T-helper 1 cell treated with Interleukin-12 subunit alpha and Interleukin-12 subunit beta and Interleukin-4 antibody, amounts not matched to agents 30 μg/mL and 1 μg/mL, for 36 hours (primary cell): ENCODE measurements around the gene RNF115.

ENCODE experiments used
- H3K27ac Mint-ChIP-seq: one replicate; pipeline ENCODE4 v1.8.0; 2021; ENCODE audit warnings: mild to moderate bottlenecking, mixed read lengths
- H3K27me3 Mint-ChIP-seq: one replicate; pipeline ENCODE4 v1.8.0; 2021; ENCODE audit warnings: low read depth, mixed read lengths
- H3K36me3 Mint-ChIP-seq: one replicate; pipeline ENCODE4 v1.8.0; 2021; ENCODE audit warnings: low read depth, mixed read lengths
- H3K4me1 Mint-ChIP-seq: one replicate; pipeline ENCODE4 v1.8.0; 2021; ENCODE audit warnings: low read depth, mixed read lengths
- H3K4me3 Mint-ChIP-seq: one replicate; pipeline ENCODE4 v1.8.0; 2021; ENCODE audit warnings: mild to moderate bottlenecking, moderate library complexity, mixed read lengths
- H3K9me3 Mint-ChIP-seq: one replicate; pipeline ENCODE4 v1.8.0; 2021; ENCODE audit warnings: mixed read lengths

RNF115 gene

DNA sequence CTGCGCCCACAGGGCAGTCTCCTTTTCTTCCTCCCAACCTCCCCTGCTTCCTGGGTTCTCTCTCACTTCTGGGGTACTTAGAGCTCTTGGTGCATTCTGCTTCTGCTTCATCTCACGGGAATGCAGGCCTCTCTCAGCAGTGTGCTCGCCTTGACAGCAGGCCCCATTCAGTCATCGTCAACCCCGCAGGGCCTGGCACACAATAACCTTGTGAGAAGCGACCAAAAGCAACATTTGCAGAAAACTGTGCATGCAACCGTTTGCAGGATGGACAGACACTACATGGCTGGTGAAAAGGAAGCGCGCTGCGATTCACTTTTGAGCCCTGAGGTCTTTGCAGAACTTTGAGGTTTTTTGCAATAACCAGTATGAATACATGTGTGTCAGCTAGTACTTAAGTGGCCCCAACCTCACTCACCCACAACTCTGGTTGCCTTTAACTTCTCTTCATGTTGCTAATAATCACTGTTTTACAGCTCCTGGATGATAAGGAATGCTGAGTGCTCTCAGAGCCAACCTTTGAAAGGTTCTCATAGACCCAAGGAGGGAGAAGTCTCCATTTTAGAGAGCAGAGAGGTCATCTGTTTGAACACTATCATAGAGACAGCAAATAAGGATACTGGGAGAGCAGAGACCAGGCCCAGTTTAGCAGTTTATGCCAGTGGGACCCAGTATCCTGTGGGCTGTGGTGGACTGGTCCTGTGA lies 107.1 kb downstream of the RNF115 start:
- Mint-ChIP-seq H3K9me3 (no peaks in the 10 kb centered on the region), H3K27ac (no peak overlapping the region), H3K4me1 (peaks cover 10% of the 10 kb centered on the region), H3K4me3 (no peak overlapping the region), H3K36me3 (no peaks in the 10 kb centered on the region), H3K27me3 (peaks cover 18% of the 10 kb centered on the region)

DNA sequence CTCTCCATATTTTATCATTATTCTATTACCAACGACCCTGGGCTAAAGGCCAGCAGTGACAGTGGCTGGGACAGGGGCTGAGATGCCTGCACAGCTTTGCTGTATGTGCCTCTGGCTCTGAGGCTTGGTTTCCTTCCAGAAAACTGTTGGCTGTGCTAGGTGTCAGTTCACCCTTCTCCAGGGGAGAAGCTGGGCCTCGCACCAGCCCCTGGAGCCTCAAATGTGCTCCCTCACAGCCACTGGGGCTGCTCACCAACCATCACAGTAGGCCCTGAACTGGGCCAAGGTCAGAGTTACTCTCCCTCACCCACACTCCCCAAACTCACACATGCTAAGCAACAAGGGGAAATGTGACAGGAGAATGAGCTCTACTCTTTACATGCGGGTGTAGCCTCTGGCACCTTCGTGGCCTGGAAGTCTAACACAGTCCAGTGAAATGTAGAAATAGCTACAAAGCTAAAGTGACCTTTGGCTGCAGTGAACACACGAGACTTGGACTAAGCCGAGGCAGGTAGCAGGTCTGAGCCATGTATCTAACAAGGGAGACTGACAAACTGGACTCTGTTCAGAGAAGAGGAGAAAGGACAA lies 109.3 kb downstream of the RNF115 start:
- Mint-ChIP-seq H3K27ac (no peak overlapping the region), H3K36me3 (no peaks in the 10 kb centered on the region), H3K4me3 (no peak overlapping the region), H3K27me3 (peaks cover 19% of the 10 kb centered on the region), H3K9me3 (no peaks in the 10 kb centered on the region), H3K4me1 (no peaks in the 10 kb centered on the region)

DNA sequence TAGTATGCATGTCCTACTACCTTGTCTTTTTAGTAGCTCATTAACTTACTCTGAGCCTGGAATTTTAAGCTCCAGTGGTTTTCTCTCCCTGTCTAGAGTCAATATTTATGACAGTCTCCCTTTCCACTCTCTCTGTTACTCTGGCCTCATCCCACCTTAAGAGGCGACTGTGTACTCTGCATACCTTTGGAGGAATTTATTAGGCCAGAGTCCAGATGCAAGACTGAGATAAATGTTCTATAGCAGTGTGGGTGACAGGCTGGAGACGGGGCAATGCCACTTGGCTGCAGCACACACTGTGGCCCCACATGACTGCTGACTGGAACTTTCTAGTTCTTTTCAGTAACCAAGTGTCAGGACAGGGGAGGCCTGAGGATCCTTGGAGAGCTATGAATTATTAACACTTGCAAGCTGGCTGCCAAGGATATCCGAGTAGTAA lies 112.7 kb downstream of the RNF115 start:
- H3K4me3 Mint-ChIP-seq, result no peak overlapping the region
- H3K9me3 Mint-ChIP-seq, result no peaks in the 10 kb centered on the region
- no peak overlapping the region for H3K27ac Mint-ChIP-seq
- no peaks in the 10 kb centered on the region for H3K4me1 Mint-ChIP-seq
- H3K27me3 Mint-ChIP-seq, result peaks cover 13% of the 10 kb centered on the region
- H3K36me3 Mint-ChIP-seq, result no peaks in the 10 kb centered on the region

DNA sequence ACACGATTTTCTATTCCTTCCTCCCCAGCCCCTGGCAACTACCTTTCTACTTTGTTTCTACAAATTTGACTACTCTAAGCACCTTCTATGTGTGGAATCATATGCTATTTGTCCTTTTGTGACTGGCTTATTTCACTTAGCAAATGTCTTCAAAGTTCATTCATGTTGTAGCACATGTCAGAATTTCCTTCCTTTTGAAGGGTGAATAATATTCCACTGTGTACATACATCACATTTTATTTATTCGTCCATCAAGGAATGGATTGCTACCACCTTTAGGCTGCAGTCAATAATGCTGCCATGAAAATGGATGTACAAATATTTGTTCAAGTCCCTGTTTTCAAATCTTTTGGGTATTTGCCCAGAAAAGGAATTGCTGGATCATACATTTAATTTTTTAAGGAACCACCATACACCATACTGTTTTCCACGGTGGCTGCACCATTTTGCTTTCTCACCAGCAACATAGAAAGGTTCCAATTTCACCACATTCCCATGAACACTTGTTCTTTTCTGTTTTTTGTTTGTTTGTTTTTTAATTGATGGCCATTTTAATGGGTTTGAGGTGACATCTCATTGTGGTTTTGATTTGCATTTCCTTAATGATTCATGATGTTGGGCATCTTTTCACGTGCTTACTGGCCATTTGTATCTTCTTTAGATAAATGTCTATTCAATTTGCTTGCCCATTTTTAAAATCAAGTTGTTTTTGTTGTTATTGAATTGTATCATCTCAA lies 113.4 kb downstream of the RNF115 start:
- peaks cover 16% of the 10 kb centered on the region for H3K27me3 Mint-ChIP-seq

DNA sequence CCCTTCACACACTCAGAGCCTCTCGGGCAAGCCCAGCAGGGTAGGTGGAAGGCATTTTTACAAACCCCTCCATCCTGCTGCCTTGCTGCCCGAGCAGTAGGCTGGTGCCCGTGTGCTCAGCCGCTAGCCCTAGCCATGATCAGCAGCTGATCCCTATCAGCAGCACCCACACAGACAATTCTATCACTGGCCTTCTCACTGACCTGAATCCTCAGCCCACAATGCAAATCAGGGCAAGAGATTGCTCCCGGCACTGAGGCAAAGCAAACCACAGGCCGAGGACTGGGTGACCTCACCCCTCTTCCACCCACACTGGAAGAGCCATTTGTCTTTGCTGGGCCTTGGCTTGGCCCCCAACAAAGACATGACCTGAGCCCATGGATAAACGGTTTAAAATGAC lies 115.8 kb downstream of the RNF115 start:
- Mint-ChIP-seq H3K27ac (no peak overlapping the region), H3K4me1 (no peaks in the 10 kb centered on the region), H3K9me3 (no peaks in the 10 kb centered on the region), H3K27me3 (peaks cover 27% of the 10 kb centered on the region), H3K36me3 (no peaks in the 10 kb centered on the region), H3K4me3 (no peak overlapping the region)

More for the DNA sequence above, 113.4 kb downstream of the RNF115 start:
- Mint-ChIP-seq H3K4me3 (no peak overlapping the region), H3K9me3 (no peaks in the 10 kb centered on the region), H3K27ac (no peak overlapping the region), H3K4me1 (no peaks in the 10 kb centered on the region), H3K36me3 (no peaks in the 10 kb centered on the region)

DNA sequence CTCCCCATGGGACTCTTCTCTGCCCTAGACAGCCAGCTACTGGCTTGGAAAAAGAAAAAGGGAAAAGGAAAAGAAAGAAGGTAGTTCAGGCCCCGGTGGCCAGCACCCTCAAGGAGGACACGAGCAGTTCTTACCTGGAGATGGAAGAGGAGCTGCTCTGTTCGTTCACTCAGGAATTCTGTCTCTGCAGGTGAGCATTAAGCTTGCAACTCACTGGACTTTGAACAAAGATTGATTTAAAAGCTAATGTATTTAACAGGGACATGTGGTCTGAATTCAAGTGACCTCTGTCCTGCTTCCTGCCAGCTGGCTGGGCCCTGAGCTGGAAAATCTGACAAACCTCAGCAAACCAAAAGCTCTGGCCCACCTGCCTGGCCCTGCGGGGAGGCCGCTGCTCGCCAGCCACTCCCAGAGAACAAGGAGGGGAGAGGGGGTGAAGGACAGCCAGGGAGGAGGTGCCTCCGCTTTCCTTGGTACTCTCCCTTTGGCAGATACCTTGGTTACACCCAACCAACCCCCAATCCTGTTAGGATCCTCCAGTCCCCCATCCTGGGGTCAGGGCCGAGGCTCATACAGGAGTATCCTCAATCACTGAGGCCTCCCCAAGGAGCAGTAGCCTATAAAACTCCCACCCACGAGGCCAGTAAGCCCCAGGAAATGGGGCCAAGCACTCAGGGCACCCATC lies 116.6 kb downstream of the RNF115 start, which contains the start of gene PDZK1:
PDZK1 (minus strand) TSS at position 186 of the 685 bp plus-strand sequence. CDS start 19,347 bp downstream, outside the sequence.
- H3K27me3 Mint-ChIP-seq, result peaks cover 27% of the 10 kb centered on the region
- no peaks in the 10 kb centered on the region for H3K36me3 Mint-ChIP-seq
- H3K4me1 Mint-ChIP-seq, result no peaks in the 10 kb centered on the region
- H3K4me3 Mint-ChIP-seq, result no peak within 1 kb of the TSS
- H3K27ac Mint-ChIP-seq, result no peak within 1 kb of the TSS
- H3K9me3 Mint-ChIP-seq, result no peaks in the 10 kb centered on the region

DNA sequence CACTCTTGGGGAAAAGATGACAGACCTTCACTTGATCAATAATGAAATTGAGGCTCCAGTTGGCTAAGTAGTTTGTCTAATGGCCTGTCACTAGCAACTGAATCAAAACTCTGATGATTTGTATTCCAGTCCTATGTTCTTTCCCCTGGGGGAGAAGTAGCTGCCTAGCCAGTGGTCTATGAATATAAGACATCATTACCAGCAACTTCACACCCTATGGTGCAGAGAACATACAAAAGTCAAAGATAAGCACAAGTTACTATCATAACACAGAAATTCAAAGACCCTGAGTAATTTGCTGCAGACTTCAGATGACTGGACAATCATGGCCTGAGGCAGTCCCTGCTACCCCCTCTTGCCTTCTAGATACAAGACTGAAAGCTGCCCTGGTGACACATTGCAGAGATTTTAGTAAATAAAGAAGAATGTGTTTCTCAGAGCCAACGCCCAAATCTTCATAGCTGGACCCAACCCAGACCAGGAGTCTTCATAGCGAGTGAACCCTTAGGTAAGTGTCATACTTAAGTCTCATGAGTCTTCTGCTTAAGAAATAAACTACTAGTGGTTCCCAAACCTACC lies 117.7 kb downstream of the RNF115 start:
- Mint-ChIP-seq H3K4me1 (no peaks in the 10 kb centered on the region), H3K36me3 (no peaks in the 10 kb centered on the region), H3K27me3 (peaks cover 30% of the 10 kb centered on the region), H3K9me3 (no peaks in the 10 kb centered on the region), H3K27ac (no peak overlapping the region), H3K4me3 (no peak overlapping the region)

DNA sequence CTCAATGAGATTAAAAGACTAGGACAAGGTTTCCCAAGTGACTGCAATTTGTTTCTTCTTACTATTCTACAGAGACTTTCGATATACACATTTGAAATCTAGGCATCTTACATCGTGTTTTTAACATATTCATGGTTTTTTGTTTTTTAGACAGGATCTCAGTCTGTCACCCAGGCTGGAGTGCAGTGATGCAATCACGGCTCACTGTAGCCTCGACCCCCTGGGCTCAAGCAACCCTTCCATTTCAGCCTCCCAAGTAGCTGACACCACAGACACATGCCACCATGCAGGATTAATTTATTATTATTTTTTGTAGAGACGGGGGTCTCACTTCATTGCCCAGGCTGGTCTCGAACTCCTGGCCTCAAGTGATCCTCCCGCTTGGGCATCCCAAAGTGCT lies 118.3 kb downstream of the RNF115 start:
- Mint-ChIP-seq H3K36me3 (no peaks in the 10 kb centered on the region), H3K27me3 (peaks cover 28% of the 10 kb centered on the region), H3K4me3 (no peak overlapping the region), H3K27ac (no peak overlapping the region), H3K4me1 (no peaks in the 10 kb centered on the region), H3K9me3 (no peaks in the 10 kb centered on the region)

DNA sequence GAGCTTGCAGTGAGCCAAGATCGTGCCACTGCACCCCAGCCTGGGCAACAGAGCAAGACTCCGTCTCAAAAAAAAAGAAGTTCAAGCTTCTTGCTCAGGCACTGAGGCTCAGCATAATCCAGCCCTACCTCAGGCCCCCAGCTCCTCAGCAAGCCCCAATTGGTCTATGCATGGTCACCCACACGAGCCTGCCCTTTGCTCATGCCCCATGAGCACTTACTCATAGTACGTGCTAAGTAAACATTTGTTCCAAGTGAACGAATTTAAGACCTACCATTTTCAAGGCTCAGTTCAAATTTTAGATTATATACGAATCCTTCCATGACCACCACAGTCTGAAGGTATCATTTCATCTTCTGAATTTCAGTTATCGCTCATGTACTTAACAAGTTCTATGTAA lies 121.1 kb downstream of the RNF115 start:
- Mint-ChIP-seq H3K36me3 (no peaks in the 10 kb centered on the region), H3K4me1 (no peaks in the 10 kb centered on the region), H3K27me3 (peaks cover 34% of the 10 kb centered on the region), H3K4me3 (no peak overlapping the region), H3K27ac (no peak overlapping the region), H3K9me3 (no peaks in the 10 kb centered on the region)

DNA sequence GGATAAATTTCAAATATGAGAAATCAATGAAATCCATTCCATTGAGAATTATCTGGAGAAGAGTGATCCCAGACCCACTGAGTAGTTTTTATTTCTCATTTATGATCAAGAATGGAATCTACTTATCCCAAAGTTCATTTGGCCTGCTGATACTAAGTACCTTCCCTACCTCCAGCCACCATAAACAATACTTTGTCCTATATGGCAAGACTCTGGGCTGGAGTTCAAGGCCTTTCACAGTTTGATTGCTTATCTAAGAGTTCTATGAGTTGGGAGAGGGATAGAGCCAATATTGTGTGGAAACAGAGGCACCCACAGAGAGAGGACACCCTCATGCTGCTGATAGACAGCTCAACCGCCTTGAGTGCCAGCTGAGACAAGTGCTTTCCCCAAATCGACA lies 121.8 kb downstream of the RNF115 start:
- Mint-ChIP-seq H3K27ac (no peak overlapping the region), H3K9me3 (no peaks in the 10 kb centered on the region), H3K4me1 (no peaks in the 10 kb centered on the region), H3K36me3 (no peaks in the 10 kb centered on the region), H3K4me3 (no peak overlapping the region), H3K27me3 (peaks cover 35% of the 10 kb centered on the region)

DNA sequence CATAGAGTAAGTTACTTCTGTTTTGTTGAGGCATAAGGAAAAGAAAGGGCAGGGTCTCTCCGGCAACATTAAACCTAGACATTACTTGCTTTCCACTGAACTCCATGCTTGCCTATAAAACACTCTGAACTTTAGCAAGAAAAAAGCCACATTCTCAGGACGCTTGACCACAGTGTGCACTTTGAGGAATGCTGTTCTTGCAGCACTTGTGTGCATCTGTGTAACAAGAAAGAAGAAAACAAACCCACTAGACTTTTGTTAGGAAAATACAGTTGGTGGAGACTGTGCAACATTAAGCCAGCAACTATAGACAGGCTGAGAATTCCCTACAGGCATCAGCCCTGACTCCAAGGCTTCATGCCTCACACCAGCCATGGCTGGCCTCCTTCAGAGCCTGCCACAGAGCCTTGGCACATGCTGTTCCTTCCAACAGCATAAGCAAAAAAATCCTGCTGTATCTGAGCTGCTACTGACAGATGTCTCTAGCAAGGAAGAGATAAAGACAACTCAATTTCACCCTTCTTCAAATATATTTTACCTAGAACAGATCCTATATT lies 122.5 kb downstream of the RNF115 start:
- Mint-ChIP-seq H3K27me3 (peaks cover 40% of the 10 kb centered on the region), H3K9me3 (no peaks in the 10 kb centered on the region), H3K4me3 (no peak overlapping the region), H3K4me1 (no peaks in the 10 kb centered on the region), H3K27ac (no peak overlapping the region), H3K36me3 (no peaks in the 10 kb centered on the region)

DNA sequence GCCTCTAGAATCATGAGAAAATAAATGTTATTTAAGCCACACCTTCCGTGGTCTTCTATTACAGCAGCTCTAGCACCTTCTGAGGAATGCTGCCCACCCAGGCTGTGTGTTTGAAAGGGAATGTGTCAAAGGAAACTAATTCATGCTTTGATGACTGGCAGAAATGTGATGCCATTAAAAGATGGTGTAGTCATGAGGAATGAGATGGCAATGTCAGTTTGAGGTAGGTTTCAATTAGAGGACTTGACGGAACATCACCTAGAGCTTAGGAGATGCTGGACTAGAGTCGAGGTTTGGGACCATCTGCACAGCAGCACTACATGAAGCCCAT lies 127.3 kb downstream of the RNF115 start:
- H3K36me3 Mint-ChIP-seq, result no peaks in the 10 kb centered on the region
- no peaks in the 10 kb centered on the region for H3K9me3 Mint-ChIP-seq
- peaks cover 25% of the 10 kb centered on the region for H3K27me3 Mint-ChIP-seq
- no peak overlapping the region for H3K4me3 Mint-ChIP-seq
- peaks cover 3% of the 10 kb centered on the region for H3K4me1 Mint-ChIP-seq
- H3K27ac Mint-ChIP-seq, result no peak overlapping the region

DNA sequence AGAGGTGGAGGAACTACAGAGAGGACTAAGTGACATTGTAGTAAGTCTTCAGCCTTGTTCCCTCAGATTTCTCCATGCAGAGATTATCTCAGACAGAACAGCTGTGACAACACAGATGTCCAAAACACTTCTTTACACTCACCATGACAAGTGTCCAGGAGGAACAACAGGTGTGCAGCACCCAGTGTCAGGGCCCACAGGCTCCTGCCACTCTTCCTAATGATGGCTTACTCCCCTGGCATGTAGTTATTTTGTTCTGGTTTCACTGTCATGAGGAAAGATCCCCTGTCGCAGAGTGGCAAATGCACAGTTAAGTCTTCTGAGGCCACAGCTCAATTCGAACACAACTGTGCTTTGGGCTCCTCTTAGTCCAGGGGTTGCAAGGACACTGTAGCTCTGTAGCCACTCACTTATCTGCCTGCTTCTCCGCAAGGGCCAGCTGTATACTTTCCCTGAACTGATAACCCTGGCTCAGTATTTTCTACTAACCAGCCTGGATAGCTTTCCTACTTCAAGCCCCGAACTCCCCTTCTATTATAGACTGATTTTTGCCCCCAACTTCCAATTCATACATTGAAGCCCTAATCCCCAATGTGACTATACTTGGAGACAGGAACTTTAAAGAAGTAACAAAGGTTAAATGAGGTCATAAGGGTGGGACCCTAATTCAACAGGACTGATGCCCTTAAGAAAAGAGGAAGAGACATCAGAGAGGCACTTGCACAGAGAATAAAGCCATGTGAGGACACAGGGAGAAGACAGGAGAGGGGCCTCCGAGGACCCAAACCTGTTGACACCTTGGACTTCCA lies 127.9 kb downstream of the RNF115 start:
- peaks cover 6% of the 10 kb centered on the region for H3K4me1 Mint-ChIP-seq
- no peak overlapping the region for H3K27ac Mint-ChIP-seq
- no peaks in the 10 kb centered on the region for H3K9me3 Mint-ChIP-seq
- no peaks in the 10 kb centered on the region for H3K36me3 Mint-ChIP-seq
- no peak overlapping the region for H3K4me3 Mint-ChIP-seq
- peaks cover 20% of the 10 kb centered on the region for H3K27me3 Mint-ChIP-seq
